HT-29 (cell line): ENCODE results near the gene NDUFAF5. TPM values are rescaled to one million over a fixed set of nuclear protein-coding genes. Genes with fewer than 3 reads are reported as not detected.

Source experiments
- DNase-seq: peaks from one replicate; pipeline ENCODE4 v3.0.0-alpha.2; 2015; ENCODE audit warnings: low spot score
- total RNA-seq: library from RNA; depleted of rRNA; stranded (reverse); fragments of >200 nt; shearing (Covaris generic); gene quantifications from 2 replicates; pipeline ENCODE4 v1.2.3, GENCODE V29; 2014

Gene NDUFAF5
- total RNA-seq, 1 experiment from 2014 or later: 19.9 TPM

DNA sequence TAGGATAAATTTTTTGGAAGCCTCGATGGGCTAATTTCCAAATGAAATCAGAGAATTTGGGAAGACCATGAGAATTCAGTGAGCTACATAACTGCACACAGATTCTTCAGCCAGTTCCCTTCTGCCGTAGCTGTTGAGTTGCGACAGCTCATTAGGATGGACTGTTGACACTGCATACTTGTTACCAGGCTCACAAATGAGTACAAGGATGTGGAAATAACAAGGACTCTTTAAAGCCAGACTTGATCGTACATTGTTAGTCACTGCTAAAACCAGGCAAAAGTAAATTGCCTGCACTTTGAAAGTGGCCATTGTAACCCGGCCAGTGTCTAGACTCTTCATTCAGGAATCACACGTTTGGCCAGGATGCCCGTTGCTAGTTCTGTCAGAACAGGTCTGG lies 37.0 kb downstream of the NDUFAF5 start:
- no peak for DNase-seq

- no peak for DNase-seq
Observed at GRCh38 chr20:13822459-13822858, 37.6 kb downstream of the NDUFAF5 start.

DNA sequence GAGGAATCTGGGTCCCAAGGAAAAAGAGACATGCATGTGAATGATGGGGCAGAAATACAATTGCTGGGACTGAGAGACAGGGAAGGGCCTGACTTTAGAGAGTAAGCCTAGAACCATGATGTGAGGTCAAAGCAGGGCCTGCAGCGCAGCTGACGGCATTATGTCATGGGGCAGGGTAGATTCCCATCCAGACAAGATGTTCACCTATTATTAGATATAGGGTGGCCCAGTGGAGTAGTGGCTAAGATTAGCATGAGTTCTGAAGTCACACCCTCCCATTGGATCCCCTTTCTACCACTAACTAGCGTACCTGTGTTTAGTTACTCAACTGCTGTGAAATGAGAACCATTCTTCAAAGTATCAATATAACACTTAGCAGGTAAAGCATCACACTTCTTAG lies 39.6 kb downstream of the NDUFAF5 start:
- DNase-seq: no peak

DNA sequence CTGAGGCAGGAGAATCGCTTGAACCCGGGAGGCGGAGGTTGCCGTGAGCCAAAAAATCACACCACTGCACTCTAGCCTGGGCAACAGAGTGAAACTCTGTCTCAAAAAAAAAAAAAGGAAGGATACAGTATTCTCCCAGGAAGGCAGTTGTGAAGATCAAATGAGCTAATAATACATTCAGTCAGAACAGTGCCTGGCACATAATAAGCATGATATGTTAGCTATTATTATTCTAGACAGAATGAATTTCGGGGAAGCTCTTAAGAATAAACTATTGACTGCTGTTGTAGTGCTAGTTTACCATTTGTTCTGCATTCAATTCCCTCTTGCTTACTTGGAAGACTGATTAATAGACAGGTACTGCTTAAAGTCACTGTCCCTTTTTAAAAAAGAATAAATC lies 40.6 kb downstream of the NDUFAF5 start:
- no peak for DNase-seq

- DNase-seq: no peak
Observed at GRCh38 chr20:13831476-13831875, 46.6 kb downstream of the NDUFAF5 start.

GRCh38 chr20:13838664-13839063 lies 53.8 kb downstream of the NDUFAF5 start:
- DNase-seq: no peak

- no peak for DNase-seq
Observed at GRCh38 chr20:13839421-13840092, 54.7 kb downstream of the NDUFAF5 start.

DNA sequence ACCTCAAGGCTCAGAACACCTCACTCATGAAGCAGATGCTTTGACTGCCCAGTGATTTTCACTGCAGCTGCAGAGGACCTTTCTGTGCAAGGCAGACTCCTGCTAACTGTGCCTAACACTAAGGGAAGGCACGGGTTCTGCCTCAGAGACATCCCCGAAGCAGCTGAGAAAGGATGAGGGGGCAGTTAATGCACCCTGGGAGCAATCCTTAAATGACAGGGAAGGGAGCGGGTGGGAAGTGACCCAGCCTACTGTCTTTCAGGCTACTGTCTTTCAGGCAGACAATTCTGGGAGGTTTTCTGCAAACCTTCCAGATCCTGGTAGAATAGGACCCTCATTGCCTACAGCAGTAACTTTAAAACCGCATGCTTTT lies 55.3 kb downstream of the NDUFAF5 start:
- DNase-seq: no peak

GRCh38 chr20:13841206-13841605 lies 56.4 kb downstream of the NDUFAF5 start:
- no peak for DNase-seq

DNA sequence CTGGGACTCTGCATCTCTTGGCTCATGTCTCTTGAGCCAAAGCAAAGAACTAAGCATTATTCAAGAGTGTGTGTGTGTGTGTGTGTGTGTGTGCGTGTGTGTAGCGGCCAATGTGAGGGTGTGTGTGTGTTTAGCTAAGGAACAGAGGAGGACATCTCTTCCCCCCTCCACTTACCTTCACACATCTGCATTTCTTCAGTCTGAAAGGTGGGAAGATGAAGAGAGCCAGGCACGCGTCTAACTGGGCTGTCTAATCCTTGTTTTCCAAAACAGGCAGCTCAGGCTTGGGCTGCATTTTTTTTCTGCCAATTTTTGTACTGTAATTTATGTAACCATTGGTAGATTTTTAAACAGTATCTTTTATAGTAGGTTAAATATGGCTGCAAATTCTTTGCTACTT lies 59.5 kb downstream of the NDUFAF5 start:
- DNase-seq: no peak

DNA sequence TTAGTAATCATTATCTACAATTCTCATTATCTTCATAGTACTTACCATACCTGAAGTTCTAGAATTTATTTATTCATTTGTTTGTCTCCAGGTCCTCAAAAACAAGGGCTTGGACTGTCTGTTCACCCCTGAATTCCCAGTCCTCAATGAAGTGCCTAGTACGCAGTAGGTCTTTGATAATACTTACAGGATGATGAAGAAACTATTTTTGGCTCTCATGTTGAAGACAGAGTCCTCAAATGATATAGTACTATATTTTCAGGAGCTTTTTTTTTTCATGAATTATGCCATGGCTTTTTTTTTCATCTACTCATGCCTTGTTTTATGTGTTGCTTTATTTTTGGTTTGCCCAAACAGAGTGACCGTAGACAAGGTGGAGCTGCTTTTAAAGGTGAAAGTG lies 66.5 kb downstream of the NDUFAF5 start:
- no peak for DNase-seq

- DNase-seq: no peak
Observed at GRCh38 chr20:13852306-13852705, 67.5 kb downstream of the NDUFAF5 start.

- no peak for DNase-seq
Observed at GRCh38 chr20:13855613-13856012, 70.8 kb downstream of the NDUFAF5 start.

DNA sequence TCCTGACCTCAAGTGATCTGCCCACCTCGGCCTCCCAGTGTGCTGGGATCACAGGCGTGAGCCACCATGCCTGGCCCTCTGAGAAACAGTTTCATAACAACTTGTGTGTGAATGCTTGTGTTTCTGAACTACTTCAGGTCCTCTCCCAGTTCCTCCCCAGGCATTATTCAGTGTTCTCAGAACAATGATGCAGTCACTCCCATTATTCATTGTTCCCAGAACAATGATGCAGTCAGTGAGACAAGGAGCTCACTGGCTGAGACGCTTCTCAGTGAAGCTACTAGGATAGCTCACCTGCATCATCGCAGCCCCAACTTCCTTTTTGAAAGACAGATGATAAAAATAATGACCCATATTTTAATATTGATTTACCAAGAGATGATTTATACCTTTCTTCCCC lies 71.5 kb downstream of the NDUFAF5 start:
- DNase-seq: no peak

GRCh38 chr20:13857304-13857703 lies 72.5 kb downstream of the NDUFAF5 start:
- no peak for DNase-seq

- DNase-seq: no peak
Observed at GRCh38 chr20:13857961-13858360, 73.1 kb downstream of the NDUFAF5 start.

DNA sequence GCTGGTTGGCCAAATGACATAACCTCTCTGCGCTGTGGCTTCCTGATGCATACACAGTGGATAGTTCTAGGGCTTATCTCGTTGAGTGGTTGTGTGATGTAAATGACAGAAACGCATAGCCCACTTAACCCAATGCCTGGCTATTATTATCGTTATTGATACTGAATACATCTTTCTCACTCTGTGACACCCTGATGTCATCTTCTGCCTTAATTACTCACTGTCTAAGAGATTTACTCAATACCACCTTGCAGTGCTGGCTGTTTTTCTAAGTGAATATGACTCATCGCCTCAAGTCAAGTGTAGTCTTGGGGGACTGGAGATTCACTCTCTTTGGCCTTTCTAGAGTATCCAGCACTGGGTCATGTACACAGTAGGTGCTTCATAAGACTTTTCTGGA lies 73.6 kb downstream of the NDUFAF5 start:
- no peak for DNase-seq

GRCh38 chr20:13858871-13859270 lies 74.0 kb downstream of the NDUFAF5 start:
- DNase-seq: no peak

GRCh38 chr20:13862245-13862644 lies 77.4 kb downstream of the NDUFAF5 start:
- DNase-seq: no peak

DNA sequence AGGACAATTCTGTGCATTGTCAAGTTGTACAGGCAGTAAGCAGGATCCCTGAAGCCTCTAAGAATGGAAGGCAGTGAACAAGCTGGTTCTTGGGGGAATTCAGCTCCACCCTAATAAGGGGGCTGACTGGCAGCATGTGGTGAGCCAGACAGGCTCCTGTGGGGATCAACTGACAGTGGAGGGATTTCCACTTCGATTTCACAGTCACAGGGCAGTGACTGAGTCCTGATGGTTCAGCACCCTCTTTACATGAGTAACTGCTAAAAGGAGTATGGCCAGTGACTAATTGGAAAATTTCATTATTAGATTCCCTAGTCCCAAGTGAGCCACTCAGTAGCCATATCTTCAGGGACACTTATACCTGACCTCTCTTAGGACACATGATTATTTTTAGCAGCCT lies 78.4 kb downstream of the NDUFAF5 start:
- no peak for DNase-seq

DNA sequence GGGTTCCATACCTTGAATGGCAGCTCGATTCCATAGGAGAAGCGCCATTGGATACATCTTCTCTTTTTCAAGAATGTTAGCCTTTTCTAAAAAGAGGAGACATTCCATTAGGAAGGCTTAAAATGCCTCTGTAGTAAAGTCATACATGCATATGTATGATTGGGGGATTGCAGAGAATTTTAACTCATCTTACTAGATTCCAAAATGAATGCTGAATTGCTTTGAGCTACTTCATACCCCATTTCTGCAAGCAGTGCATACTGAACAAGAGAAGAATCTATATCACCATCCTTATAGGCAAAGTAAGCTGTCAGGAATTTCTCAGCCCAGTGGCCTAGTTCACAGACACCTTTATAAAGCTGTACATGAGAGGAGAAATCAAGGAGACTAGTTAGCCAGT lies 80.3 kb downstream of the NDUFAF5 start:
- DNase-seq: no peak

DNA sequence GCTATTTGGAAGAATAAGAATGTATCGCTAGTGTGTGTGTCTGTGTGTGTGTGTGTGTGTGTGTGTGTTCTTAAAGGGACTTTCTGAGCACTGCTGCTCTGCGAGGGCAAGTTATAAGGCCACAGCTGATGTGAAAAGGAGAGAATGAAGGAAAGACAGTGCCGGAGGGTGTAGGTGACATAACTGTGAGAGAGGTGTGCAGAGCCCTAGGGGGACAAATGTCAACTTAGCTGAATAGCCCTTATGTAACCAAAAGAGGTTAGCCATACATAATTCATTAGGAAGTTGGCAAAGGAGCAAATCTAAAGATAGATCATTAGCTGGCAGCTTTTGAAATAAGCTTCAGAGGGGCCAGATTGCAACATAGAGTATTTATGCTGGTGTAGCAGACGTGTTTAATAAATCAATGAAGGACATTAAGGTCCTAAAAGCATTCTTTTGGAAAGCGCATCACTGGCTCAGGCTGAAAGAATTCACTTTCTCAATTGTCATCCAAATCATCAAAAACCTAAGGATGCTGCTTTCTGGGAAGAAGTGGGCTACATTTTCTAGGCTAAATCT lies 81.0 kb downstream of the NDUFAF5 start:
- DNase-seq: no peak

DNA sequence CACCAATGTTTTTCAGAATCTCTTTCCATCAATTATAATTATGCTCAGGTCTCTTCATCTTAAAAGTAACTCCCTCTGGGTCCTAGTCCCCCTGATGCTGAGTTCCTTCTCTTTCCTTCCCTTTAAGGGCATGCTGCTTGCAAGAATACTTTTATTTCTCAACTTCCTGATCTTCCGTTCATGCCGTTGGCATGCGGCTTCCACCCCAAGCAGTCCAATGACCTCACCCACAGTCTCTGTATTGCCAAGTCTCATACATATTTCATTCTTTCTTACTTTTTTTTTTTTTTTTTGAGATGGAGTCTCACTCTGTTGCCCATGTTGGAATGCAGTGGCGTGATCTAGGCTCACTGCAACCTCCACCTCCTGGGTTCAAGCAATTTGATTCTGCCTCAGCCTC lies 83.5 kb downstream of the NDUFAF5 start:
- DNase-seq: no peak

- DNase-seq: peak; percentile 8
Observed at GRCh38 chr20:13870170-13870748, 85.4 kb downstream of the NDUFAF5 start.
